Measurements from ENCODE around the gene ARHGAP36. TPM values are rescaled to one million over a fixed set of nuclear protein-coding genes. Genes with fewer than 3 reads are reported as not detected.

Gene ARHGAP36
- total RNA-seq, 1 experiment from 2014 or later = not detected

- BruUV-seq (replicated peaks) = no TSS peak
- in situ Hi-C loops (cut with HindIII; ENCODE audit: low pct_unique_long_range_greater_than_20kb, low sequenced_read_pairs) = no loop called here
- Histone ChIP-seq H3K36me3 (ENCODE audit: control insufficient read depth, insufficient read depth, low read length) (no peaks in the 10 kb centered on the region), H3K27ac (ENCODE audit: low read length) (no peak overlapping the region), H3K9me3 (ENCODE audit: control insufficient read depth, insufficient read depth, low read depth, low read length) (no peaks in the 10 kb centered on the region), H3K27me3 (ENCODE audit: control insufficient read depth, insufficient read depth, low read length) (no peaks in the 10 kb centered on the region), H3K4me1 (ENCODE audit: control insufficient read depth, insufficient read depth, low read length) (no peaks in the 10 kb centered on the region), H3K4me3 (ENCODE audit: low read depth in 2 of 2, low read length in 2 of 2) (no peak overlapping the region)
- DNase-seq (ENCODE audit: low read depth, low spot score) (no peak), ATAC-seq (no peak)
- TF ChIP-seq CTCF (IDR thresholded peaks at IDR 0.05) (no peak), SIN3A (IDR thresholded peaks at IDR 0.05; ENCODE audit: borderline replicate concordance, insufficient read depth, low read depth, low read length) (no peak), TCF7L2 (IDR thresholded peaks at IDR 0.05; ENCODE audit: low read depth, low read length) (no peak), POLR2AphosphoS5 (IDR thresholded peaks at IDR 0.05; ENCODE audit: low read depth, low read length) (no peak), REST (IDR thresholded peaks at IDR 0.05; ENCODE audit: insufficient read depth in 1 of 2, low read depth in 2 of 2, low read length in 1 of 2) (no peak)
- ChIA-PET POLR2A (no interaction called here), CTCF (no interaction called here)
- intact Hi-C loops (cut with micrococcal nuclease; ENCODE audit: unreplicated experiment) = no loop called here
Measured at GRCh38 chrX:131139072-131139471, 80.9 kb downstream of the ARHGAP36 start.

Other genes starting within 250 kb of the ARHGAP36 start
- gene ENOX2, start 155.1 kb upstream of the ARHGAP36 start, total RNA-seq (2021; ENCODE audit: unreplicated experiment) = 12.4 TPM
- 0.08 TPM for gene IGSF1, start 231.0 kb downstream of the ARHGAP36 start, total RNA-seq (2021; ENCODE audit: unreplicated experiment)